Fibroblast of lung (primary cell): ENCODE results near the gene SCN5A. TPM values are rescaled to one million over a fixed set of nuclear protein-coding genes. Genes with fewer than 3 reads are reported as not detected.

Source experiments
- DNase-seq, 2 donors: peaks; one replicate each; pipeline versions ENCODE4 v3.0.0 to v3.0.0-alpha.2; 2010; ENCODE audit warnings: low read depth in 2 of 2
- H2AFZ ChIP-seq: 2 replicates; pipeline ENCODE4 v1.5.1; 2012; ENCODE audit warnings: low read length, control low read depth, inconsistent platforms
- H3K27ac ChIP-seq: 2 replicates; pipeline ENCODE4 v1.5.1; 2011; ENCODE audit warnings: low read length, control low read depth; ENCODE audit not compliant: insufficient read depth
- H3K27me3 ChIP-seq: 2 replicates; pipeline ENCODE4 v1.5.1; 2011; ENCODE audit warnings: mild to moderate bottlenecking, low read length; ENCODE audit not compliant: control insufficient read depth, insufficient read depth
- H3K36me3 ChIP-seq: 2 replicates; pipeline ENCODE4 v1.5.1; 2011; ENCODE audit warnings: low read length; ENCODE audit not compliant: control insufficient read depth, insufficient read depth
- H3K4me1 ChIP-seq: 2 replicates; pipeline ENCODE4 v1.5.1; 2011; ENCODE audit warnings: low read length; ENCODE audit not compliant: control insufficient read depth, insufficient read depth; ENCODE audit errors: extremely low read depth
- H3K4me2 ChIP-seq: 2 replicates; pipeline ENCODE4 v1.5.1; 2011; ENCODE audit warnings: low read length, control low read depth; ENCODE audit not compliant: insufficient read depth; ENCODE audit errors: extremely low read depth
- H3K4me3 ChIP-seq, 4 experiments: fragments of 200-600 bp in 1 of 4; sonication (generic) in 1 of 4; replicated peaks in 1 of 4; 2 replicates each; pipeline ENCODE4 v1.5.1; 2011 to 2016; ENCODE audit warnings: low read length in 4 of 4, low read depth in 3 of 4, mild to moderate bottlenecking in 3 of 4, control low read depth in 2 of 4, inconsistent platforms in 1 of 4, mixed read lengths in 1 of 4; ENCODE audit not compliant: insufficient read depth in 1 of 4; ENCODE audit errors: control extremely low read depth in 1 of 4
- H3K79me2 ChIP-seq: 2 replicates; pipeline ENCODE4 v1.5.1; 2012; ENCODE audit warnings: mild to moderate bottlenecking, low read length, inconsistent platforms; ENCODE audit not compliant: control insufficient read depth, insufficient read depth
- H3K9ac ChIP-seq: 2 replicates; pipeline ENCODE4 v1.5.1; 2011; ENCODE audit warnings: mild to moderate bottlenecking, low read length, control low read depth; ENCODE audit not compliant: insufficient read depth
- H3K9me3 ChIP-seq: 2 replicates; pipeline ENCODE4 v1.5.1; 2012; ENCODE audit warnings: low read depth, low read length; ENCODE audit not compliant: control insufficient read depth, insufficient read depth
- H4K20me1 ChIP-seq: 2 replicates; pipeline ENCODE4 v1.5.1; 2011; ENCODE audit warnings: low read length; ENCODE audit not compliant: control insufficient read depth, insufficient read depth; ENCODE audit errors: extremely low read depth
- CTCF ChIP-seq, 2 donors: IDR thresholded peaks in 1 of 2; conservative IDR thresholded peaks in 1 of 2; 1 replicate in 1 of 2; 2 replicates in 1 of 2; pipeline ENCODE4 v1.5.1; 2011 to 2012; ENCODE audit warnings: low read length in 2 of 2, control low read depth in 1 of 2, inconsistent platforms in 1 of 2, low read depth in 1 of 2, mild to moderate bottlenecking in 1 of 2
- EZH2 ChIP-seq: IDR thresholded peaks from 2 replicates; pipeline ENCODE4 v1.5.1; 2012; ENCODE audit warnings: low read length, control low read depth, mild to moderate bottlenecking; ENCODE audit errors: missing control alignments
- polyA plus RNA-seq, 2 donors: library from polyadenylated mRNA; depleted of rRNA in 1 of 2; stranded (reverse) in 1 of 2; unstranded in 1 of 2; fragments of >200 nt; gene quantifications; 2 replicates each; pipeline ENCODE4 v1.2.1, GENCODE V29; 2011 to 2012; ENCODE audit warnings: missing spikeins in 1 of 2
- total RNA-seq: library from RNA; depleted of rRNA; stranded (reverse); fragments of >200 nt; gene quantifications from 2 replicates; pipeline ENCODE4 v1.2.1, GENCODE V29; 2014

SCN5A gene
- total and polyA plus RNA-seq, 2 donors (not counting 1 experiment from before 2014, with no cell fraction given): 0.27 to 0.50 TPM

- TF ChIP-seq CTCF (conservative IDR thresholded peaks at IDR 0.05 in 1 of 2, IDR thresholded peaks at IDR 0.05 in 1 of 2; ENCODE audit: low read depth in 1 of 2, low read length in 2 of 2) (no peak), EZH2 (no peak)
- Histone ChIP-seq H3K27me3 (peaks cover 9% of the 10 kb centered on the region), H3K9me3 (no peaks in the 10 kb centered on the region), H4K20me1 (no peaks in the 10 kb centered on the region), H3K27ac (no peak overlapping the region), H3K9ac (no peak overlapping the region), H3K36me3 (no peaks in the 10 kb centered on the region), H2AFZ (no peak overlapping the region), H3K4me1 (peaks cover 4% of the 10 kb centered on the region), H3K4me3 (no peak overlapping the region), H3K4me2 (no peak overlapping the region), H3K79me2 (no peaks in the 10 kb centered on the region)
- DNase-seq: no peak
Observed at GRCh38 chr3:38644016-38644661, 5.3 kb downstream of the SCN5A start.

DNA sequence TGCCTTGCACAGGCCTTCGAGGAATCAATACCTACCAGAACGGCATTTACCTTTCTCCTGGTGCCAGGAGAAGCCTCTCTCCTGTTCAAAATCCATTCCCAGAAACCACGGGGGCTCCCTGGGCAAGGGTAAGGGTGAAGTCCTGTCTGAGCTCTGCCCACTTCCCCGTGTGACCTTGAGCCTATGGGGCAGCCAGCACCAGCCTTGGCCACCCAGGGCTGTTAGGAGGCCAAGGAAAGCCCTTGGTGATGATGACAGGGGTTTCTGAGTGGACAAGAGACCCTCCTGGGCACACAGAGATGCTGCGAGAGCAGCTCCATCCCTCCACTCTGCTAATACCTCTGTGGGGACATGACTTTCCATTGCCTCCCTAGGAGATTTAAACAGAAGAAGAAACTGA is 5.9 kb downstream of the SCN5A start:
- Histone ChIP-seq H3K79me2 (no peaks in the 10 kb centered on the region), H3K36me3 (no peaks in the 10 kb centered on the region), H3K9me3 (no peaks in the 10 kb centered on the region), H3K4me3 (no peak overlapping the region), H3K27me3 (peaks cover 7% of the 10 kb centered on the region), H4K20me1 (no peaks in the 10 kb centered on the region), H2AFZ (no peak overlapping the region), H3K4me1 (no peaks in the 10 kb centered on the region), H3K9ac (no peak overlapping the region), H3K4me2 (no peak overlapping the region), H3K27ac (no peak overlapping the region)
- DNase-seq: no peak
- TF ChIP-seq EZH2 (no peak), CTCF (conservative IDR thresholded peaks at IDR 0.05 in 1 of 2, IDR thresholded peaks at IDR 0.05 in 1 of 2; ENCODE audit: low read depth in 1 of 2, low read length in 2 of 2) (no peak)

DNA sequence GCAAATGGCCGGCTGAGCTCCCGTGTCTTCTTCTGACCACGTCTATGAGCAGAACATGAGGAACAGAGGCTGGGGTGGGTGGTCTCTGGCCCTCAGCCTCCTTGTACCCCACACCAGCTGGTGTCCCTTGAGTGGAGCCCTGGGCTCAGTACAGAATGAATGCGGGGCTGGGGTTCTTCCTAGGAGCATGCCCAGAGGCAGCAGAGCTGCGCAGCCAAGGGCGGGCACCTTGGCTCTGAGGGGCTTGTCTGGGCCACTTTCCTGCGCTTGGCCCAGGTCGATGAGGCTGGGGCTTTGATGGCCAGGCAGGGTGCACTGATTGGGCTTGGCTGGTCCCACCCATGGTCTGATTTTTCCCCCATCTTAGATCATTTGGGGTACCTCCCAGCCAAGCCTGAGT is 6.4 kb downstream of the SCN5A start:
- Histone ChIP-seq H3K36me3 (no peaks in the 10 kb centered on the region), H4K20me1 (no peaks in the 10 kb centered on the region), H2AFZ (no peak overlapping the region), H3K9ac (no peak overlapping the region), H3K27me3 (peaks cover 3% of the 10 kb centered on the region), H3K4me3 (no peak overlapping the region), H3K79me2 (no peaks in the 10 kb centered on the region), H3K9me3 (no peaks in the 10 kb centered on the region), H3K4me1 (no peaks in the 10 kb centered on the region), H3K27ac (no peak overlapping the region), H3K4me2 (no peak overlapping the region)
- DNase-seq: no peak
- TF ChIP-seq CTCF (conservative IDR thresholded peaks at IDR 0.05 in 1 of 2, IDR thresholded peaks at IDR 0.05 in 1 of 2; ENCODE audit: low read depth in 1 of 2, low read length in 2 of 2) (no peak), EZH2 (no peak)
